Ishikawa (cell line): ENCODE results near the gene GAPVD1.

ENCODE experiments used
- EP300 ChIP-seq: IDR thresholded peaks from 2 replicates; pipeline ENCODE4 v1.6.1; 2012; ENCODE audit warnings: borderline replicate concordance
- TAF1 ChIP-seq: IDR thresholded peaks from 2 replicates; pipeline ENCODE4 v1.6.1; 2012; ENCODE audit warnings: low read depth, mild to moderate bottlenecking
- TCF12 ChIP-seq: IDR thresholded peaks from 2 replicates; pipeline ENCODE4 v1.6.1; 2012; ENCODE audit warnings: low read depth

GRCh38 chr9:125375820-125376219 lies 114.2 kb downstream of the GAPVD1 start:
- TF ChIP-seq EP300 (no peak), TCF12 (no peak), TAF1 (no peak)
